Measurements from ENCODE around the gene DNMT3L.
"Not testable (repeated sequence)": the region's sequence is repeated elsewhere in the genome, so short reads cannot be mapped to it uniquely, and the experiment has no call there.

The DNMT3L gene

GRCh38 chr21:44275041-44275440, 13.3 kb upstream of the DNMT3L start:
- DNase-seq: no peak

- no peak for DNase-seq
Measured at GRCh38 chr21:44273046-44273445, 11.3 kb upstream of the DNMT3L start.

GRCh38 chr21:44272284-44272858, 10.7 kb upstream of the DNMT3L start:
- no peak for DNase-seq

- DNase-seq: no peak
Measured at GRCh38 chr21:44271558-44272283, 10.0 kb upstream of the DNMT3L start.

GRCh38 chr21:44269090-44269489, 7.4 kb upstream of the DNMT3L start:
- DNase-seq: no peak

- no peak for DNase-seq
Measured at GRCh38 chr21:44267655-44268142, 6.0 kb upstream of the DNMT3L start.

- DNase-seq: no peak
Measured at GRCh38 chr21:44265734-44266270, 4.1 kb upstream of the DNMT3L start.

GRCh38 chr21:44263768-44264167, 2.1 kb upstream of the DNMT3L start:
- DNase-seq: no peak

GRCh38 chr21:44263221-44263760, 1.6 kb upstream of the DNMT3L start:
- DNase-seq: no peak

- no peak for DNase-seq
Measured at GRCh38 chr21:44262338-44263056, 800 bp upstream of the DNMT3L start.

- no peak for DNase-seq
Measured at GRCh38 chr21:44260791-44261631, 686 bp downstream of the DNMT3L start.

GRCh38 chr21:44260066-44260465, 1.6 kb downstream of the DNMT3L start:
- DNase-seq: no peak

GRCh38 chr21:44259082-44259705, 2.5 kb downstream of the DNMT3L start:
- DNase-seq: no peak

- no peak for DNase-seq
Measured at GRCh38 chr21:44258056-44258725, 3.5 kb downstream of the DNMT3L start.

GRCh38 chr21:44255511-44255981, 6.2 kb downstream of the DNMT3L start:
- no peak for DNase-seq

- DNase-seq: no peak
Measured at GRCh38 chr21:44253832-44254710, 7.6 kb downstream of the DNMT3L start.

GRCh38 chr21:44249204-44250037, 12.3 kb downstream of the DNMT3L start:
- not testable (repeated sequence) for DNase-seq

- not testable (repeated sequence) for DNase-seq
Measured at GRCh38 chr21:44247904-44248303, 13.8 kb downstream of the DNMT3L start.

- DNase-seq: not testable (repeated sequence)
Measured at GRCh38 chr21:44243980-44244379, 17.7 kb downstream of the DNMT3L start.
